K562 (cell line): ENCODE data around the gene PPP1R13B. TPM values are rescaled to one million over a fixed set of nuclear protein-coding genes. Genes with fewer than 3 reads are reported as not detected.

Source experiments
- IFI16 ChIP-seq: fragments of 250-450 bp; sonication (Bioruptor Pico); IDR thresholded peaks from 2 replicates; pipeline ENCODE4 v2.1.2; 2022; ENCODE audit warnings: mild to moderate bottlenecking, inconsistent platforms
- MBD1 ChIP-seq: fragments of 250-450 bp; sonication (Bioruptor Pico); IDR thresholded peaks from 2 replicates; pipeline ENCODE4 v1.8.0; 2022; ENCODE audit warnings: inconsistent platforms
- SIX5 ChIP-seq, 2 experiments: IDR thresholded peaks; 2 replicates each; pipeline ENCODE4 v1.6.1; 2011; ENCODE audit warnings: low read length in 2 of 2, borderline replicate concordance in 1 of 2, low read depth in 1 of 2, mild to moderate bottlenecking in 1 of 2, moderate library complexity in 1 of 2; ENCODE audit not compliant: insufficient read depth in 1 of 2
- SRSF7 ChIP-seq: fragments of 200-400 bp; formaldehyde crosslinking; optimal IDR thresholded peaks from 2 replicates; pipeline ENCODE3; 2017; ENCODE audit warnings: mild to moderate bottlenecking, low read depth, low read length
- XRCC5 ChIP-seq: fragments of 200-400 bp; formaldehyde crosslinking; IDR thresholded peaks from 2 replicates; pipeline ENCODE4 v1.6.1; 2017; ENCODE audit warnings: low read depth, mild to moderate bottlenecking, low read length
- polyA plus RNA-seq, 8 experiments: library from polyadenylated mRNA; depleted of rRNA in 4 of 8; stranded (reverse) in 5 of 8; unstranded in 3 of 8; fragments of >200 nt; fragmentation: Nextera tagmentation in 2 of 8; fragmentation: Illumina TruSeq in 1 of 8; extraction: Ambion mirVana in 2 of 8; extraction: Trizol in 1 of 8; gene quantifications; 2 replicates each; pipeline versions ENCODE4 v1.2.1 to v1.2.3, GENCODE V29; 2011 to 2014; ENCODE audit warnings: inconsistent platforms in 1 of 8, missing spikeins in 1 of 8
- total RNA-seq, 7 experiments: library from RNA; depleted of rRNA in 6 of 7; stranded (reverse); fragments of >200 nt in 6 of 7; fragmentation: Illumina TruSeq in 2 of 7; extraction: Trizol in 2 of 7; gene quantifications; 2 replicates each; pipeline versions ENCODE4 v1.2.1 to v1.2.3, GENCODE V29; 2011 to 2021; ENCODE audit warnings: low replicate concordance in 1 of 7

PPP1R13B gene
- total and polyA plus RNA-seq, 9 of the 15 experiments (the other 6 are each of a cell fraction or from before 2014, with no cell fraction given) = 0.03 to 1.7 (median 0.15) TPM

GRCh38 chr14:103716091-103716801, 131.1 kb downstream of the PPP1R13B start (continued):
- TF ChIP-seq MBD1 (CRISPR knock-in tag) (no peak), SIX5 (IDR thresholded peaks at IDR 0.05; ENCODE audit: borderline replicate concordance in 1 of 2, insufficient read depth in 1 of 2, low read depth in 1 of 2, low read length in 2 of 2) (no peak), IFI16 (CRISPR knock-in tag) (no peak), SRSF7 (no peak), XRCC5 (no peak)
